Activated CD8-positive, alpha-beta T cell treated with anti-CD3 and anti-CD28 coated beads, Interleukin-2, amount 10 ng/mL, durations not matched to agents 7 days and 5 days (primary cell): ENCODE results near the gene WDR83. TPM values are rescaled to one million over a fixed set of nuclear protein-coding genes. Genes with fewer than 3 reads are reported as not detected.
"Not testable (repeated sequence)": the region's sequence is repeated elsewhere in the genome, so short reads cannot be mapped to it uniquely, and the experiment has no call there.

ENCODE experiments used
- ATAC-seq: fragments of 150-1000 bp; cut with Tn5 transposase; one replicate; pipeline ENCODE4 v1.10.0; 2021; ENCODE audit warnings: moderate library complexity
- CTCF ChIA-PET: fragments of 350-600 bp; sonication (Branson Sonifier 250); formaldehyde crosslinking; loops from one replicate; lab custom pipeline; 2021; ENCODE audit warnings: antibody characterized with exemption; lab: Charles Lee
- POLR2A ChIA-PET: fragments of 350-600 bp; sonication (Branson Sonifier 250); formaldehyde crosslinking; loops from one replicate; lab custom pipeline; 2021; ENCODE audit warnings: antibody characterized with exemption; lab: Charles Lee
- DNase-seq: peaks from one replicate; pipeline ENCODE4 v3.0.0-alpha.2; 2020
- H3K27ac Mint-ChIP-seq: one replicate; pipeline ENCODE4 v1.8.0; 2021; ENCODE audit warnings: mild to moderate bottlenecking, mixed read lengths
- H3K27me3 Mint-ChIP-seq: one replicate; pipeline ENCODE4 v1.8.0; 2021; ENCODE audit warnings: low read depth, mixed read lengths
- H3K36me3 Mint-ChIP-seq: one replicate; pipeline ENCODE4 v1.8.0; 2021; ENCODE audit warnings: low read depth, mixed read lengths
- H3K4me1 Mint-ChIP-seq: one replicate; pipeline ENCODE4 v1.8.0; 2021; ENCODE audit warnings: low read depth, mixed read lengths
- H3K4me3 Mint-ChIP-seq: one replicate; pipeline ENCODE4 v1.8.0; 2021; ENCODE audit warnings: mild to moderate bottlenecking, mixed read lengths
- H3K9me3 Mint-ChIP-seq: one replicate; pipeline ENCODE4 v1.8.0; 2022; ENCODE audit warnings: mixed read lengths; ENCODE audit not compliant: insufficient read depth
- total RNA-seq, 2 experiments: library from RNA; stranded (reverse); gene quantifications; one replicate each; pipeline ENCODE4 v1.2.3, GENCODE V29; 2021

WDR83 gene, protein sequence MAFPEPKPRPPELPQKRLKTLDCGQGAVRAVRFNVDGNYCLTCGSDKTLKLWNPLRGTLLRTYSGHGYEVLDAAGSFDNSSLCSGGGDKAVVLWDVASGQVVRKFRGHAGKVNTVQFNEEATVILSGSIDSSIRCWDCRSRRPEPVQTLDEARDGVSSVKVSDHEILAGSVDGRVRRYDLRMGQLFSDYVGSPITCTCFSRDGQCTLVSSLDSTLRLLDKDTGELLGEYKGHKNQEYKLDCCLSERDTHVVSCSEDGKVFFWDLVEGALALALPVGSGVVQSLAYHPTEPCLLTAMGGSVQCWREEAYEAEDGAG
- total RNA-seq, result 10 to 100 TPM; 16.4 to 19.4 TPM

GRCh38 chr19:12666265-12667048, at the start of gene WDR83, which contains the start of gene MAN2B1:
Gene WDR83 (plus strand): TSS chr19:12666807. CDS start chr19:12669791, 2,984 bp downstream.
Gene MAN2B1 (minus strand): TSS chr19:12666742. CDS start chr19:12666701, 41 bp downstream.
- ChIA-PET CTCF (interaction anchor here (0.6 to 2.2 kb wide), 4 partner anchors 22 to 103 kb away, joined by 3 to 10 read pairs (median 6); no protein-coding TSS in a partner anchor), POLR2A (interaction anchor here (0.6 to 1.0 kb wide), 4 partner anchors 26 to 271 kb away, joined by 3 read pairs; no protein-coding TSS in a partner anchor)
- H3K4me1 Mint-ChIP-seq, result peaks cover 51% of the 10 kb centered on the region
- H3K27ac Mint-ChIP-seq, result peak within 1 kb of the TSS; percentile 78
- ATAC-seq (peak; percentile 78), DNase-seq (peak; percentile 79)
- no peaks in the 10 kb centered on the region for H3K27me3 Mint-ChIP-seq
- H3K9me3 Mint-ChIP-seq, result no peaks in the 10 kb centered on the region
- peak within 1 kb of the TSS; percentile 86 for H3K4me3 Mint-ChIP-seq
- peaks cover 40% of the 10 kb centered on the region for H3K36me3 Mint-ChIP-seq

- DNase-seq (no peak), ATAC-seq (no peak)
- H3K4me3 Mint-ChIP-seq, result no peak overlapping the region
- ChIA-PET POLR2A (no interaction called here), CTCF (no interaction called here)
- H3K27me3 Mint-ChIP-seq, result no peaks in the 10 kb centered on the region
- H3K9me3 Mint-ChIP-seq, result no peaks in the 10 kb centered on the region
- peaks cover 60% of the 10 kb centered on the region for H3K36me3 Mint-ChIP-seq
- no peak overlapping the region for H3K27ac Mint-ChIP-seq
- peaks cover 29% of the 10 kb centered on the region for H3K4me1 Mint-ChIP-seq
Observed at GRCh38 chr19:12617646-12618045, 49.0 kb upstream of the WDR83 start.

- H3K27ac Mint-ChIP-seq, H3K4me3 Mint-ChIP-seq, H3K9me3 Mint-ChIP-seq, POLR2A ChIA-PET, H3K27me3 Mint-ChIP-seq, DNase-seq, CTCF ChIA-PET, H3K4me1 Mint-ChIP-seq, ATAC-seq: not testable (repeated sequence)
- H3K36me3 Mint-ChIP-seq, result peaks cover 60% of the 10 kb centered on the region
Observed at GRCh38 chr19:12621253-12622024, 45.2 kb upstream of the WDR83 start.

DNA sequence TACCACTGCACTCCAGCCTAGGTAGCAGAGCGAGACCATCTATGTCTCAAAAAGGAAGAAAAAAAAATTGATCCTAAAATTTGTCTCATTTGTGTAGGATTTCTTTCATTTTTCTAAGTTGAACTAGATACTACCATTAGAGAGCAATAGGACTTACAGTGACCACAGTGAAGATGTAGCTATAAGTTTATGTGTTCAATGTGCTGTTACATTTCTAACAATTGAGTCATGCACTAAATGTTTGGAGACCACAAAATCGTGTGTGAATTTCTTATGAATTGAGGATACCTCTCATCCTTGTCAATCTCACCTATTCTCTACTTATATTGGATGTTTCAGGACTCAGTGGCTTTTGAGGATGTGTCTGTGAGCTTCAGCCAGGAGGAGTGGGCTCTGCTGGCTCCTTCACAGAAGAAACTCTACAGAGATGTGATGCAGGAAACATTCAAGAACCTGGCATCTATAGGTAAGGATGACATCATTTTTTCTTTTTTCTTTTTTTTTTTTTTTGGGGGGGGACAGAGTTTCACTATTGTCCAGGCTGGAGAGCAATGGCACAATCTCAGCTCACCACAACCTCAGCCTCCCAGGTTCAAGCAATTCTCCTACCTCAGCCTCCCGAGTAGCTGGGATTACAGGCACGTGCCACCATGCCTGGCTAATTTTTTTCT, 43.1 kb upstream of the WDR83 start:
- no peak overlapping the region for H3K4me3 Mint-ChIP-seq
- H3K4me1 Mint-ChIP-seq, result no peaks in the 10 kb centered on the region
- H3K36me3 Mint-ChIP-seq, result peaks cover 67% of the 10 kb centered on the region
- no peak for ATAC-seq
- CTCF ChIA-PET, result interaction anchor here (1.6 kb wide), 1 partner anchor 16 kb away, joined by 5 read pairs; no protein-coding TSS in a partner anchor
- POLR2A ChIA-PET, result interaction anchor here (0.9 kb wide), 1 partner anchor 10 kb away, joined by 3 read pairs; no protein-coding TSS in a partner anchor
- no peak overlapping the region for H3K27ac Mint-ChIP-seq
- H3K27me3 Mint-ChIP-seq, result no peaks in the 10 kb centered on the region
- no peak for DNase-seq
- H3K9me3 Mint-ChIP-seq, result peaks cover 13% of the 10 kb centered on the region

- ChIA-PET CTCF (interaction anchor here (2.1 kb wide), 1 partner anchor 13 kb away, joined by 9 read pairs; no protein-coding TSS in a partner anchor), POLR2A (interaction anchor here (0.7 to 1.7 kb wide), 2 partner anchors 10 to 13 kb away, joined by 3 to 6 read pairs; no protein-coding TSS in a partner anchor)
- Mint-ChIP-seq H3K27me3 (no peaks in the 10 kb centered on the region), H3K9me3 (peaks cover 22% of the 10 kb centered on the region), H3K4me3 (no peak overlapping the region), H3K27ac (no peak overlapping the region), H3K36me3 (peaks cover 80% of the 10 kb centered on the region), H3K4me1 (no peaks in the 10 kb centered on the region)
- DNase-seq (no peak), ATAC-seq (no peak)
Observed at GRCh38 chr19:12626958-12627357, 39.6 kb upstream of the WDR83 start.

GRCh38 chr19:12628040-12629022, 38.3 kb upstream of the WDR83 start:
- CTCF ChIA-PET, result interaction anchor here (2.1 kb wide), 1 partner anchor 12 kb away, joined by 9 read pairs; no protein-coding TSS in a partner anchor
- Mint-ChIP-seq H3K9me3 (peaks cover 22% of the 10 kb centered on the region), H3K4me3 (no peak overlapping the region), H3K4me1 (no peaks in the 10 kb centered on the region), H3K27ac (no peak overlapping the region), H3K27me3 (no peaks in the 10 kb centered on the region), H3K36me3 (peaks cover 80% of the 10 kb centered on the region)
- no peak for DNase-seq
- ATAC-seq, result no peak
- POLR2A ChIA-PET, result interaction anchor here (1.7 kb wide), 1 partner anchor 14 kb away, joined by 6 read pairs; no protein-coding TSS in a partner anchor

- Mint-ChIP-seq H3K27me3 (no peaks in the 10 kb centered on the region), H3K4me1 (no peaks in the 10 kb centered on the region), H3K27ac (no peak overlapping the region), H3K4me3 (no peak overlapping the region), H3K36me3 (peaks cover 84% of the 10 kb centered on the region), H3K9me3 (peaks cover 22% of the 10 kb centered on the region)
- ChIA-PET CTCF (no interaction called here), POLR2A (no interaction called here)
- ATAC-seq, result no peak
- DNase-seq, result no peak
Observed at GRCh38 chr19:12629215-12629614, 37.4 kb upstream of the WDR83 start.

DNA sequence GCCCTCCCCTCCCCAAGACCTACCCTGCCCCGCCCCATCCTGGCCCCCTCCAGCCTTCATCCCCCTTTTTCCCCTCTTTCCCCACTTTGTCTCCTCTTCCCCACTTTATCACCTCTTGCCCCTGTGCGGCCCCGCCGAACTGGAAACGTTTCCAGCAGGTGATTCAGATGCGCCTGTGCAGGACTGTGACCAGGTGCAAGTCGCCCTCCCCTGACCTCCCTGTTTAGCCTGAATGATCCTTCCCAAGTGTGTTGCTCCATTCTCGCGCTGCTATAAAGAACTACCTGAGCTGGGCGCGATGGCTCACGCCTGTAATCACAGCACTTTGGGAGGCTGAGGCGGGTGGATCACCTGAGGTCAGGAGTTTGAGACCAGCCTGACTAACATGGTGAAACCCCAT, 30.0 kb upstream of the WDR83 start:
- ChIA-PET CTCF (no interaction called here), POLR2A (no interaction called here)
- Mint-ChIP-seq H3K9me3 (no peaks in the 10 kb centered on the region), H3K4me1 (peaks cover 19% of the 10 kb centered on the region), H3K27me3 (no peaks in the 10 kb centered on the region), H3K36me3 (peaks cover 35% of the 10 kb centered on the region), H3K4me3 (no peak overlapping the region), H3K27ac (no peak overlapping the region)
- no peak for ATAC-seq
- DNase-seq, result no peak

DNA sequence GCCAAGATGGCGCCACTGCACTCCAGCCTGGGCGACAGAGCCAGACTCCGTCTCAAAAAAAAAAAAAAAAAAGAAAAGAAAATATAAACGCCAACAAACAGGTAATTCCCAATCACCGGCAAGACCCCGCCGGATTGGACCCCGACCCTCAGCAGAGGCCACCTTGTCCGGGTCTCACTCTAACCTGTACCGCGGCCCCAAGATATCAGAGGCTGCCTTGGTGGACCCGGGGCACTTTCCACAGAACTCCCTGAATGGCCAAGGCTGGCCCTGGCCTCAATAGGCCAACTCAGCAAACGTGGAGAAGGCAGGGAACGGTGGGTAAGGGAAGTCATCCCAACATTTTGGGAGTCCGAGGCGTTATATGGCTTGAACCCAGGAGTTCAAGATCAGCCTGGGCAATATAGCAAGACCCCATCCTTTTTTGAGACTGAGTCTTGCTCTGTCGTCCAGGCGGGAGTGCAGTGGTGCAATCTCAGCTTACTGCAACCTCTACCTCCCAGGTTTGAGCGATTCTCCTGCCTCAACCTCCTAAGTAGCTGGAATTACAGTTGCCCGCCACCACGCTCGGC, 27.9 kb upstream of the WDR83 start:
- CTCF ChIA-PET, result interaction anchor here (1.6 to 2.1 kb wide), 4 partner anchors 15 to 34 kb away, joined by 5 to 10 read pairs (median 7); partner anchors contain the start of genes MAN2B1 and WDR83
- Mint-ChIP-seq H3K36me3 (peaks cover 24% of the 10 kb centered on the region), H3K4me1 (peaks cover 19% of the 10 kb centered on the region), H3K27ac (no peak overlapping the region), H3K27me3 (no peaks in the 10 kb centered on the region), H3K9me3 (no peaks in the 10 kb centered on the region), H3K4me3 (no peak overlapping the region)
- POLR2A ChIA-PET, result no interaction called here
- ATAC-seq (no peak), DNase-seq (no peak)
